HCEC 1CT (cell line): ENCODE measurements around the gene HCN4.
A peak's percentile ranks its signal among the peaks of the same experiment; 100 is the strongest.

ENCODE experiments used
- DNase-seq: peaks from one replicate; pipeline ENCODE4 v3.0.0-alpha.2; 2017

Gene HCN4

DNA sequence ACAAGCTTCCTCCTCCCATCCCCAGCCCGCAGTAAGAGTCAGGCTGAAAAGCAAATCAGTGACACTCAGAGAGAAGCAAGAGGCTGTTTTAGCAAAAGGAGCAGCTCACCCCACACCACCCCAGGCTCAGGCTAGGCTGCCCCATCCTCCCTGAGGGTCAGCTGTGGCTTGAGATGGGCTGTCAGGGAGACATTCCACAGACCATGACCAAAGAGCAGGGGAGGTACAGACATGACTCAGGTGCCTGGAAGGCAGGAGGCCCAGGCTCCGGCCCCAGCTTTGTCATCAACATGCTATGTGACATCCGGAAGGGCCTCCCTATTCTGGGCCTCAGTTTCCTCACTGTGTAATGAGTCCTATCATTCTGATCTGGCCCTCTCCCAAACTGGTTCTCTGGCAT lies 24.7 kb downstream of the HCN4 start:
- DNase-seq = peak; percentile 7

GRCh38 chr15:73341886-73342600 lies 26.7 kb downstream of the HCN4 start:
- no peak for DNase-seq

DNA sequence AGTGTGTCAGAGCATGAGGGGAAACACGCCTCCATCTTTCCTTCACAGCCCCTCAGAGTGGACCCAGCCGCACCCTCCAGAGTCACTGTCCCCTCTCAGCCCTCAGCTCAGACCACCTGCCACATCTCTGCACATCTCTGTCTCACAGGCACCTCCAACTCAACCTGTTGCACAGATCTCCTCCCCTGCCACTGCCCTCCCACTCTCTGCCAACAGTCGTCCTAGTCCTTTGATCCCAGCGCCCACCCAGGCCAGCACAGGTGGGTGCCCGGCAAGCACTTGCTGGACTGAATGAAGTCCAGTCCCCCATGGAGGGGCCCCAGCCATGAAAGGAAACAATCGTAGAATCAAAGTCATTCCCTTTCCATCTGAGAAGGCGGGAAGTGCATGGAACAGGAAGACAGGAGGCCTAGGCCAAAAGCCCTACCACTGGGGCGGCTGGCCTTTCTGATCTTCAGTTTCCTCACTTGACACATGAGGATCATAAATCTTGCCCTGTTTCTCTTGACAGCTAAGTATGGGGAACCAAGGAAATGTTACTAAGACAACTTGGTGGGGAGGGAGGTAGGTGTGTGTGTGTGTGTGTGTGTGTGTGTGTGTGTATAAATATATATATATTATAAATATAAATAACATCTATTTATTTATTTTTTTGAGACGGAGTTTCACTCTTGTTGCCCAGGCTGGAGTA lies 28.1 kb downstream of the HCN4 start:
- DNase-seq = no peak

DNA sequence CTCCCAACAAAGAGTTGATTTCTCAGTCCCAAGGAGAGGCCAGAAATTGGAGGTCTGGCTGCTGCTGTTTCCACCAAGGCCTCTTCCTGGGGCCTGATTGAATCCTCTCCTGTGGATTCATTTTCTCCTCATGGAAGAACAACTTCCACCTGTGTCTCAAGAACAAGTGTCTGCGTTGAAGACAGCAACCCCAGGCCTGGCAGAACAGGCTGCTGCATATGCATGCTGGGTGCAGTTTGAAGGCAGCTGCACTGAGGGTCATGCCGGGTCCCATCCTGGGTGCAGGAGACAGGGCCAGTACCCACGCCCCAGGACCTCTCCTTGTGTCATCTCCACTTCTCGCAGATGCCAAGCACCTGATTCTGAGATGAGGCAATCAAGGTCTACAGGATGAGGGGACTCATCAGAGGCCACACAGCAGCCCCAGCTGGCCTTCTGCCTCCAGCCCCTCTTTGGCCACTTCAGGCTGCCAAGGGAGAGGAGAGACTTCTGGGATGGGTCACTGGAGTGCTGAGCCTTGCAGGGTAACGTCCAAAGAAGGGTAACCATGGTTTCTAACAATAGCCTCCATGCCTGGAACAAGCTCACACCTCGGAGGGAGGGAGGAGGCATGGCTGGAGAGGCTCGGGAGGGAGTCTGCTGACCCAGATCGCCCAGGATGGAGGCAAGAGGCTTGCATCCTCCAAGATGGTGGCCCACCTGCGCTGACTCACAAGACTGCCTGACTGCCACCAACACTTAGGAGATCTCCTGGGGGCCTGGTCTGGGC lies 30.0 kb downstream of the HCN4 start:
- DNase-seq = no peak

- no peak for DNase-seq
Measured at GRCh38 chr15:73338058-73338457, 30.7 kb downstream of the HCN4 start.

DNA sequence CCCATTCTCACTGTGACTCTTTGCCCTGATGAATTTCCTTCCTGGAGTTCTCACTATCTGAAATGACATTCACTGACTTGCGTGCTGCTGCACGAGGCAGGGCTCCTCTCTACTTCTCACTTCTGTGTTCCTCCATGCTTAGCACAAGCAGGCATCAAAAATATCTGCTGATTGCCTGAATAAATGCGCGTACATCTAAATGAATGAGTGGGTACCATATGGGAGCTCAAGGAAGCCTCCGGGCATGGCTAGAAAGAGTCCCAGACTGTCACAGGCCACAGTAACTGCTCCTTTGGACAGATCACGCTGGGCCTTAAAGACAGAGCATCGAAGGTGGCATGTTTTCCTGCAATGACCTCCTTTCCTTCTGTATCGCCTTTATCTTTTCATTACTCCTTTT lies 31.6 kb downstream of the HCN4 start:
- no peak for DNase-seq

GRCh38 chr15:73336756-73337155 lies 32.0 kb downstream of the HCN4 start:
- no peak for DNase-seq

DNA sequence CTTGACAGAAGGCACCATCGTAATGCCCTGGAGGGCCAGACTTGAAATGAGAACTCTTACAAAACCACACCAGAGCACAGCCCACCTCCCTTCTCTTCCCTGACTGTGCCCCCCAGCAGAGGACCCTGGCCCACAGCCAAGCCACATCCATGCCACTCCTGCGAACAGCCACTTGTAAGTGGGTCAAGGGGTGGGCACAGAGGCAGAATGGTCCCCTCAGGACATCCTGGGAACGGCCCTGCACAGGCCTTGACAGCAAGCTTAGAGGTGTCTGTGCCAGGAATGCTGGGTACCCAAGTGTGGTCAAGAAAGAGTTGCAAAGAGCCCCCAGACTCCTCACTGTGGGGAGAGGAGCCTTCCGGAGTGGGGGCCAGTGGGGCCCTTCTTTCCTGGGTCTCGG lies 33.3 kb downstream of the HCN4 start:
- DNase-seq = no peak

DNA sequence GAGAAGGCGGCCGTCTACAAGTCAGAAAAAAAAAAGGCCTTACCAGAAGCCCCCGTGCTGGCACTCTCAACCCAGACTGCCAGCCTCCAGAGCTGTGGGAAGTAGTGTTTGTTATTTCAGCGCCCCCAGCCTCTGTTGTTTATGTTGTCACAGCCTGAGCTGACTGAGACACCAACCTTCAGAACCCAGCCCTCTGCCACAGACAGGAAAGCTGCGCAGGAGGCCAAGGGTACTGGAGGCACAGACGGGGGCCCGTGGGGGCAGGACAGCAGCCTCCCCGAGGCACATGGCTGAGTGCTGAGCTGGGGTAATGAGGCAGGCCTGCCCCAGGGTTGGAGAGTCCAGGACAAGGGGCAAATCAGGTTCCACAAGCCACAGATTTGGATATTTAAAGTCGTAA lies 33.7 kb downstream of the HCN4 start:
- DNase-seq = no peak

DNA sequence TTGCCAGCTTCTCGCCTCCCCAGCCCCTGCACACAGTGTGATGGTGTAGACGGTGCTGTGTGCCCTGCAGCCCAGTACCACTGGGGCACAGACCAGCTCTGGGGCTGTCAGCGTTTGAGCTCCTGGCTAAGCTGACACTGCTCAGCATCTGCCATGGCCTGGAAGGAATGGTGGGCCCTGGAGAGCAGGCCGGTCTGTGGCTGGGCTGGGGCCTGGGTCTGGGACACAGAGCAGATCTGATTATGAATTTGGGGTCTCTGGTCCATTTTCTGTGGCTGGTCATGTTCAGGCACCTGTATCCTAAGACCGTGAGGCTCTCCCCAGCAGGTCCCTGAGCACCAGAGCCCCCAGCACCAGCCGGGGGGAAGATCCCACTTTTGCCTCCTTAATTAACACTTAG lies 34.7 kb downstream of the HCN4 start:
- DNase-seq = no peak

DNA sequence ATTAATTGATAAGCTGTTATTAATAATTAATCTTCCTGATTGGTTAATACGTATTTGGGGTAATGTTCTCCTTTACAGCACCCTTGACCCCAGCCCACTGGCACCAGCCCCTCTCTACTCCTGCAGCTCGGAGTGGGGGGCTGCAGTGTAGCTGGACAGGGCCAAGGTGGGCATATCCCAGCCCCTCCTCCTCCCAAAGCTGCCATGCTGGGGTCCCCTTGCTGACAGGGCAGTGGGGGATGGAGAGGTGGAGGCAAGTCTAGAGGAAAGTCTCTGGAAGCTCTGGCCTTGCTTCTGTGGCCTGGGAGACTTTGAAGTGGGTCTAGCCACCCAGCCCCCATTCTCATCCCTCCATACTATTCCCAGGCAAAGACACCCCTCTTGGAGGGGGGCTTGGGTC lies 35.8 kb downstream of the HCN4 start:
- no peak for DNase-seq

DNA sequence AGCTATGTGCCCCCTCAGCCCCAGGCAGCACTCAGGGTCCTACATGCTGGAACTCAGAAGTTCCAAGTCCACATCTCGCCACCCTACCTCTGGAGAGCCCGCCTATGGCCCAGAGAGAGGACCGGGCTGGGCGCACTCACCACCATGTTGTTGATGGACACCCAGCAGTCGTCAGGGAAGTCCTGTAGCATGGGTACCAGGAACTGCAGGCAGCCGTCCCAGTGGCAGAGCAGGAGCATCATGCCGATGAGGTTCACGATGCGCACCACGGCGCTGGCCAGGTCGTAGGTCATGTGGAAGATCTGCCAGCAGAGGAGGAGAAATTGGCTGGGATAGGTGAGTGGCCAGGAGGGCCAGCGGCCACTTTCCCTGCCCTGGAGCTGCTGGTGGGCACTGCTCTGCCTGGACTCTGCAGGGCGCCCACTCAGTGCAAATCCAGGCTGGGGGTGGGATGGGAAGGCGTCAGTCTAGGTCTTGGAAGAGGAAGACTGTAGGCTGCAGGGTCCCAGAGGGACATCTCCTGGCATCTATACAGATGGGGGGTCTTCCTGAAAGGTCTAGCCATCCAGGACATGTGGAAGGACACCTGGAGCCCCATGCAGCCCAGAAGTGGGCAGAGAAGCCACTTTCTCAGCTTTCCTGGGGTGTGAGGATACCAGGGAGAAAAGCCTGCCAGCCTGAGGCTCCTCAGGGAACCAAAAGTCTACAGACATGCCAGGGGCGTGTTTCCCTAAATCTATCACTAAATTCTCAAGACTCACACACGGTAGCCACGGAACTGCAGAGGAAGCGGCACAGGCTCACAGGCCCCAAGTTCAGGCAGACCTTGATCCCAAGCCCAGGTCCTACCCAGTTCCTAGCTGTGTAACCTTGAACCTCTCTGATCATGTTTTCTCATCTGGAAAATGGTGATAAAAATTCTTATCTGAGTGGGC lies 36.5 kb downstream of the HCN4 start:
- DNase-seq = no peak

DNA sequence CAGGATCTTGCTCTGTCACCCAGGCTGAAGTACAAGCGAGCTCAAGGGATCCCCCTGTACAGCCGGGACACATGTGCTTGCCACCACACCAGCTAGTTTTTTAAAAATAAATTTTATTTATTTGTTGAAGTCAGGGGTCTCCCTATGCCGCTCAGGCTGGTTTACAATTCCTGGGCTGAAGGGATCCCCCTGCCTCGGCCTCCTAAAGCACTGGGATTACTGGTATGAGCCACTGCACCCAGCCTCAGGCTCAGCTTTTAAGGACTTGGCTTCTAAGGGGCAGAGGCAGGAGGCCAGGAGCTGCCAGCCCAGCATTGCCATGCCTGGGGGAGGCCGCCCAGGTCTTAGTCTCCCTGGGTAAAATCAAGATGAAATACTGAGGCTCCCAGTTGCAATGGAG lies 37.3 kb downstream of the HCN4 start:
- no peak for DNase-seq

GRCh38 chr15:73330206-73331051 lies 38.3 kb downstream of the HCN4 start:
- no peak for DNase-seq

- no peak for DNase-seq
Measured at GRCh38 chr15:73329501-73330200, 39.1 kb downstream of the HCN4 start.

DNA sequence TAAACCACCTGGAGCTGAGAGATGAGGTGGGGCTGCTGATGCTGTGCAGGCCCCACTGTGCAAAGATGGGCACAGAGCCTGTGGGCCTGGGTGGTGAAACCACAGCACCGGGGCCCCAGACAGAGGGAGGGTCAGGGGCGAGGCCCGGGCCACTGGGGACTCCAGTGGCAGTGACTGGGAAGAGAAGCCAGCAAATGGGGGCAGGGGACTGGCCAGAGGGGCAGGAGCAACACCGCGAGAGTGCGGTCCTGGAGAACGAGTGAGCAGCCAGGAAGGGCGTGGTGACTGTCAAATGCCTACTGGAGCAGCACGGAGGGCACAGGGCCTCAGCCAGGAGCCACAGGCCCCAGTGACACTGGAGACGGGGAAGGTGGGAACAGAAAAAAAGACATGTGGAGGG lies 39.8 kb downstream of the HCN4 start:
- no peak for DNase-seq

GRCh38 chr15:73328149-73328820 lies 40.5 kb downstream of the HCN4 start:
- no peak for DNase-seq

DNA sequence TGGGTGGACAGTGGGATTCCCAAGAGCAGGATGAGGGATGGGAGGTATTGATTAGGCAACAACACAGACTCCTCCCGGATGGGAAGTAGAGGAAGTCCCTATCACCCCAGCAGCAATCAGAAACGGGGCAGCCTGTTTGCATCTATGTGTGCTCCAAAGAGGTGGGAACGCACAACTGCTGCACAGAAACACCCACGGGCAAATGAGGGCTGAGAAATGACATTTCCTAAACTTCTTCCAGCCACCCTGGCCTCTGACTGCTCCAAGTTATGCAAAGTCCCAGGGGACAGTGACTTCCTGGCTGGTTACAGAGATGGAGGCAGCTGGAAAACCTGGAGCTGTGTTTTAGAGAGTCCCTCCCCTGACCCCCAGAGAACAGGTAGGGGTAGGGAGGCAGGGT lies 42.6 kb downstream of the HCN4 start:
- DNase-seq = no peak

GRCh38 chr15:73325191-73325861 lies 43.4 kb downstream of the HCN4 start:
- no peak for DNase-seq
